HG03439 (cell line): ENCODE measurements around the gene MR1.
A peak's percentile ranks its signal among the peaks of the same experiment; 100 is the strongest.
"Not testable (repeated sequence)": the region's sequence is repeated elsewhere in the genome, so short reads cannot be mapped to it uniquely, and the experiment has no call there.

Source experiments
- ATAC-seq: cut with Tn5 transposase; IDR thresholded peaks from one replicate; pipeline ENCODE4 v1.9.1; 2021; ENCODE audit warnings: mild to moderate bottlenecking, moderate library complexity; ENCODE audit not compliant: unreplicated experiment

The MR1 gene

DNA sequence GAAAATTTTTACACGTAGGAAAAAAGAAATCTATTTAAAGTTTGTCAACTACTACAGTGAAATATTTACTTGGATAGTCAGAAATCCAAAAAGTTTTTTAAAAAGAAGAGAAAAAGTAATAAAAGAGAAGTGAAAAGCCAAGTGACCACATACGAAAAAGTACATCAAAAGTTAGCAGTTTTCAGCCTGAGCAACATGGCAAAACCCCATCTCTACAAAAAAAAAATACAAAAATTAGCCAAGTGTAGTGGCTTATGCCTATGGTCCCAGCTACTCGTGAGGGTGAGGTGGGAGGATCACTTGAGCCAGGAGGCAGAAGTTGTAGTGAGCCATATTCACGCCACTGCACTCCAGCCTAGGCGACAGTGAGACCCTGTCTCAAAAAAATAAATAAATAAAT, 5.2 kb upstream of the MR1 start:
- no peak for ATAC-seq

DNA sequence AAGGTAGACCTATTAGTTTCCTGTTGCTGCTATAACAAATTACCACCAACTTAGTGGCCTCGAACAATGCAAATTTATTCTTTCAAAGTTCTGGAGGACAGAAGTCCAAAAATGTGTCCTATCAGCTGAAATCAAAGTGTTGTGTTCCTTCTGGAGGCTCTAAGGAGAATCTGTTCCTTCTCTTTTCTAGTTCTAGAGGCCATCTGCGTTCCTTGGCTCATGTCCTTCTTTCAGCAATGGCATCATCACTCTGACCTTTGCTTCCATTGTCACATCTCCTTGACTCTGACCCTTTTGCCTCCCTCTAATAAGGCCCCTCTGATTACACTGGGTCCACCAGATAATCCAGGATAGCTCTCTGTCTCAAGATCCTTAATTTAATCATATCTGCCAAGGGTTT, 1.2 kb upstream of the MR1 start:
- ATAC-seq, result no peak

DNA sequence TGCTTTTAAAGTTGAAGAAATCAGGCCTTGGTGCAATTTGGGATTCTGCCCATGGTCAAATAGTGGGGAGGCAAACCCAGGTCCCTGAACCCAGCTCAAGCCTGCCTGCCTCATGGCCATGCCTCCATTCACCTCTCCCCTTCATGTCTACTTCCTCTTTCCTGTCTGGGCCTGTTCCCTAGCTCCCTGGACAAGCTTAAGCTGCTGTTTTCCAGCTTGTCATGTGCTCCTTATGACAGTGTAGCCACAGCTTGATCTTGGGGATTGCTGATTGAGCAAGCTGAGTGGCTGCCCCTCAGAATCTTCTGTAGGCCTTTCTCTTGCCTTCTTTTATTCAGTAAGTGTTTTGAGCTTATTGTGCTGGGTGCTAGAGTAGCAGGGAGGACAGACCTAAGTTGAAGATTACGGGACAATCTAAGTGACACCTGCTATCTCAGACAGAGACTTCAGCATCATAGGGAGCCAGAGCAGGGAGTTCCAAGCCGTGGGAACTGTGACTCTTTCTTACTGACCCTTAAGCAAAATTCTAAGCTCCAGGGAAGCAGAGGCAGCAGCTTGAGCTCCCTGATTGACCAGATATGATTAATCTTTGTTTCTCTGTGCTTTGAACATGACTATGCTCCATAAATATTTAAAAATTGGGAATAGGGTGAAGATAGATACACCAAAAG, 520 bp upstream of the MR1 start:
- peak; percentile 14 for ATAC-seq

DNA sequence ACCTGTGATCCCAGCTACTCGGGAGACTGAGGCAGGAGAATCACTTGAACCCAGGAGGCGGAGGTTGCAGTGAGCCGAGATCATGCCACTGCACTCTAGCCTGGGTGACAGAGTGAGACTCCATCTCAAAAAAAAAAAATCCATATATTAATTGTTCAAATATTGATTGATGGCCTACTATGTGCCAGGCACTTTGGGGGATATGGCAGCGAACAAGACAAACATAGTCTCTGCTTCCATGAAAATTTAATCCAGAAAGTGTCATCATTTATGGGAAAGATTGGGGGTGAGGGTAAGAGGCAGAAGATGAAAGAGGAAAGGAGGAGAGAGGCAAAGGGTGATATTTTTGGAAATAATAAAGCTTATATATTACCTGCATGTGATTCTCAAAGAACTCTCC, 1.4 kb downstream of the MR1 start:
- not testable (repeated sequence) for ATAC-seq

DNA sequence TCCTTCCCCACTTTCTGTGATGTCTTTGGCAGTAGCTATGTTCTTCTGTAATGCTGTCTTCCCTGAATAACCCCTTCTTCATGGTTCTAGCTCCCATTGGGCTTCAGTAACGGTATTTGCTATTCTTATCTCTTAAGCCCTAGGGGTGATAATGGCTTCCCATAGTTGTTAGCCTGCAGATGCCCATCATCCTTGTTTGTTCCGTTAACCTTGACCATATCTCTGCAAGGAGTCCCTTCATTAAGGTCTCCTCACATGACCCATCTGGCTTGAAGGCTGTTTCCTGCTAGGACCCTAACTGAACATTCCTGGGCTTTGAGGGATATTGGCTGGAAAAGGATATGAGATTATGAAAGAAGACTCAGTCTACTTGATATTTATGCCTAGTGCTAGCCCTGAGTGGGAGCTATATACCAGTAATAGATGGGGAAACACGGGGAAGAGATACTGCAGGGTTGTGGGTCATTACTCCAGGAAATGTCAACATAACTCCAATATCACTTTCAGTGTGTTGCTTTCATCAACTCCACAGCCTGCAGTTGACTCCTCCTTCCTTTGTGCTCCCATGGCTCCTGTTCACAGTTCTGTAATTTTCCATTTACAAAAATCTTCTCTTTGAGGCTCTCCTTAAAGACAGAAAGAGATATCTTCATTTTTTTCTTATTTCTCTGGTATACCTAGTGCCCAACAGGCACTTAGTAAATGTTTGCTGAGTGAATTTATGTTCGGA, 2.5 kb downstream of the MR1 start:
- ATAC-seq, result no peak

DNA sequence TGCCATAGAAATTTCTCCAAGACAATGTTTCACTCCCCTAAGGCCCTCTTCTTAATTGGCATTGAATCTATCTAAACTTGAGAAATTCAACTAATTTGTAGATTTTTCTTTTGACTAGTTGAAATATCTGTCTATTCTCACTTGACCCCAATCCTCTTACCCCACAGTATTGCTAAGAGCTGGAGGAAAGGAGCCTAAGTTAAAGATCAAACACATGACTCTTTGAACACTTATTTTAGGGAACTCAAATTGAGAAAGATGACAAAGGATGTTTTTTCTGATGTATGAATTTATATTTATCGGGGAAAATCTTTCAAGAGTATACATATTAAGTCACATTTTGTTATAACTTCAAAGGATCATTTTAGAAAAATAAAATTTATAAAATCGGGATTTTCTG, 3.6 kb downstream of the MR1 start:
- ATAC-seq, result no peak

DNA sequence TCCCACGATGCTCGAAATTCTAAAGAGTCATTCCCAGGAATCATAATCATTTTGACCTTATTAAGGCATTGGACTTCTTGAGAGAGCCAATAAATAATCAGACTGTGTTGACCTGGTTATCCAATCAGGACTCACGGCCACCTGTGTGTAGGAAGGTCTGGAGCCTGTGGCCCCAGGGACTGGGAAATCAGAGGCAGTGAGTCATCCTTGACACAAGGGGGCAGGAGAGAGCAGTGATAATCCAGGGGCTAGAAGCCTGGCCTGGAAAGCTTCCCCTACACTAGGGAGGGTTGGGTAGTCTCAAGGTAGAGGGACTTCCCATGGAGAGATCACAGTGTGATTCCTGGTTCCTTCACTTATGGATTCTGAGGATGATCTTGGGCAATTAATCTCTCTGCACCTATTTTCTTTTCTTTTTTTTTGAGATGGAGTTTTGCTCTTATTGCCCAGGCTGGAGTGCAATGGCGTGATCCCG, 4.7 kb downstream of the MR1 start:
- peak; percentile 49 for ATAC-seq

DNA sequence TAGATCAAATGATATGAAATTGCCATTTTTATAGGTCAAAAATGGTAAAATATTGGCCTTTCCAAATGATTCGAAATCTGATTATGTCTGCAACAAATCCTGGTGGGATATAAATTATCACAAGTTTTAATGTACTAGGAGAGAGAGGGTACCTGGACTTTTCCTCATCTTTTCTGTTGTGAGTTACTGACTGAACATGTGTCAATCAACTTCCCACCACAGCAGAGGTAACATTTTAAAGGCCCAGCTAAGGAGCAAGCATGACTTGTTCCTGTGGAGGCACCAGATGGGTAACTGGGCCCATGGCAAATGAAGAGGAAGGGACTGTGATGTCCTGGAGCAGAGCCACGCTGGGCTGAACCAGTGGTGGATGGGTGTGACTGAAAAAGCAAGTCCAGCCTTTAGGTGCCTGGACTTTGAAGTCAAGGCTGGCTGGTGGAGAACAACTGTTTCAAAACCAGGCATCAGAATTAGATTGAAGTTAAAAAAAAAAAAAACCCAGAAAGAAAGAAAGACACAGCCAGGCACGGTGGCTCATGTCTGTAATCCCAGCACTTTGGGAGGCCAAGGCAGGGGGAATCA, 6.6 kb downstream of the MR1 start:
- ATAC-seq, result no peak

DNA sequence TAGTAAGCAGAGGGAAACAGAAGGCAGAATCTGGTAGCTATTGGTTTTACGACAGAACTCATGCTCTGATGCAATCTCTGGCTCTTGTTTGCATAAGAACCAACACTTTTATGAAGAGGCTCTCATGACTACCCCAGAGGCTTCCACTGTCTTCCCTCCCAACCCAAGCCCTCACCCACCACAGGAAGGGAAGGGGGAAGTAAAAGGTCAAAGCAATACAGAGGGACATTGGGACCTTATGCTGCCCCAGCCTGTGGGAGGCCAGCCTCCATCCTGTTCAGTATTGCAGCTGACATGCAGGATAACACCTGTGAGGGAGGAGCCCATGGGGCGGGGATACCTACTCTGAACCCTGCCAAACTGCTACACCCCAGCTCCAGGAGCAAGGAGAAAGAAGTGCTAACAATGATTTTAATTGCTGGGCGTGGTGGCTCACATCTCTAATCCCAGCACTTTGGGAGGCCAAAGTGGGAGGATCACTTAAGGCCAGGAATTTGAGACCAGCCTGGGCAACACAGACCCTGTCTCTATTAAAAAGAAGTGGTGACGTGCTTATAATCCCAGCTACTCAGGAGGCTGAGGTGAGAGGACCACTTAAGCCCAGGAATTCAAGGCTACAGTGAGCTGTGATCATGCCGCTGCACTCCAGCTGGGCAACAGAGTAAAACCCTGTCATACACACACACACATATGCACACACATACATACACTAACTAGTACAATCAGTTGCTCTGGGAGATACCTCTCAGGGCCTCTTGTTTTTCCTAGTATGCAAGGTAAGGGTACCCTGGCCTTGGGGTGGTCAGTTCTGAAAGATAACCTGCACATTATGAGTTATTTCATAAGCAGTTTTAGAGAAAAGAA, 9.5 kb downstream of the MR1 start:
- no peak for ATAC-seq

DNA sequence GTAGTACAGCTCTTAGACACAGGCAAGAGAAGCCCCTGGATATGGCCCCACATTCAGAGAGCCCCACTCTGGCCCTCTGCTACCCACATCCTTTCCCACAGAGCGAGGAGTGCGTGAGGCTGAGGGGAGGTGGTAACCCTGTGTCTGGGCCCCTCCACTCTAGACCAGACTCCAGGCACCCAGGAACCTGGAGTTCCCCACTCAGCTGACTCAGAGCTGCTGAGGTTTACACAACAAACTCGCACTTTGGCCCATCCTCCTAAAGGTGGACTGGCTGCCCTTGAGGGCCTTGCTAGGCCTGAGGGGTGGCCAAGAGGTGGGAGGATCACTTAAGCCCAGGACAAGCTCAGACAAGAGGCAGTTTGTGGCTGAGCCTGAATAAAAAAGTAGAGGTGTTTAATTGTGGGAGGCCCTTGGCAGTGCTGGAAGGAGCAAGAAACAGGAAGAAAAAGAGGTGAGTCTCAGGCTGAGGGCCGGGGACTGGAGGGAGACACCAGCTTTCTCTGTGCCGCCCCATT, 10.7 kb downstream of the MR1 start:
- peak; percentile 86 for ATAC-seq

DNA sequence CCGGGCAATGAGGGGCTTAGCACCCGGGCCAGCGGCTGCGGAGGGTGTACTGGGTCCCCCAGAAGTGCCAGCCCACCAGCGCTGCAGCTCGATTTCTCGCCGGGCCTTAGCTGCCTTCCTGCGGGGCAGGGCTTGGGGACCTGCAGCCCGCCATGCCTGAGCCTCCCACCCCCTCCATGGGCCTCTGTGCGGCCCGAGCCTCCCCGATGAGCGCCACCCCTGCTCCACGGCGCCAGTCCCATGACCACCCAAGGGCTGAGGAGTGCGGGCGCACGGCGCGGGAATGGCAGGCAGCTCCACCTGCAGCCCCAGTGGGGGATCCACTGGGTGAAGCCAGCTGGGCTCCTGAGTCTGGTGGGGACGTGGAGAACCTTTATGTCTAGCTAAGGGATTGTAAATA, 12.2 kb downstream of the MR1 start:
- ATAC-seq, result not testable (repeated sequence)

DNA sequence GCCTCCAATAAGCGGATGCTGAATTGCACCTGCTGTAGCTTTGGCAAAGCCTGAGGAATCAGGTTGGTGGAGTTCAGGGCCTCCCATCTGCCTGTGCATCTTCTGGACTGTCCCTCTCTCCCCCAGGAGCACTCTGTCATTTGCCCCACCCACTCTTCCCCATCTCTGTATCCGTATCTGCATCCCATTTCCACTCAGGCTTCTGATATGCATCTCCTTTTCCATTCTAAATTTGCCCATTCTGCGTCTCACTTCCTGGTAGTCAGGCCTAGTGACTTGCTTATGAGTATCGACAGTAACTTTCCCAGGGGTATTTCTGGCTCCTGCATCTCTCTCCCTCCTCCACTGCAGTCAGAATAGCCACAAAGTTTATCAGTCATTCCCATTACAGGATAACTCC, 15.6 kb downstream of the MR1 start:
- ATAC-seq, result no peak

DNA sequence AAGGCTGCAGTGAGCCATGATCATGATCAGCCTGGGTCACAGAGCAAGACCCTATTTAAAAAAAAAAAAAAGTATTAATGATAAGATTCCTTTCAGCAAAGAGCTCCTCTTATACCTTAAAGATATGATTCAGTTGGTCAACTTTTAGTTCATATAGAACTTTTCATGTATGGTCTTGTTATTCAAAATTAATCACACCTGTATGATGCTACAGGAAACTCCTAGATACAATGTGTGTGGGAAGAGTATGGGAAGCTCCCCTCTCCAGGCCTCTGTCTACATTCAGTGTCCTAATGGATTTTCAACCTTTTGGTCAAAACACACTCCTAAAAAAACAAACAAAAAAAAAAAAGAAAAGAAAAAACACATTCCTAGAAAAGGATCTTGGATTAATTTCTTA, 17.1 kb downstream of the MR1 start:
- no peak for ATAC-seq

DNA sequence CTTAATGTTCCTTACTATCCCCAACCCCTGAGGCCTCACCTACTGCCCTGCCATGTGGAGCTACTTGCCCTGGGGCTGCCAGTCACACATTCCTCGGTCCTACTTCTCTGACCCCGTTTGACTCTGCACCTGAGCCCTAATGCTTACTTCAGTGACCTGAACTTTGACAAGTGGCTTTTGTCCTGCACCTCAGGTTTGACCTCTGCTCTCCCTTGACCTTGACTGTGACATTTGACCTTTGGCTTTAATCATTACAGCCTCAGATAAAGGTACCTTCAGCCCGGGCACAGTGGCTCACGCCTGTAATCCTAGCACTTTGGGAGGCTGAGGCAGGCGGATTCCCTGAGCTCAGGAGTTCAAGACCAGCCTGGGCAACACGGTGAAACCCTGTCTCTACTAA, 22.8 kb downstream of the MR1 start:
- ATAC-seq, result no peak

DNA sequence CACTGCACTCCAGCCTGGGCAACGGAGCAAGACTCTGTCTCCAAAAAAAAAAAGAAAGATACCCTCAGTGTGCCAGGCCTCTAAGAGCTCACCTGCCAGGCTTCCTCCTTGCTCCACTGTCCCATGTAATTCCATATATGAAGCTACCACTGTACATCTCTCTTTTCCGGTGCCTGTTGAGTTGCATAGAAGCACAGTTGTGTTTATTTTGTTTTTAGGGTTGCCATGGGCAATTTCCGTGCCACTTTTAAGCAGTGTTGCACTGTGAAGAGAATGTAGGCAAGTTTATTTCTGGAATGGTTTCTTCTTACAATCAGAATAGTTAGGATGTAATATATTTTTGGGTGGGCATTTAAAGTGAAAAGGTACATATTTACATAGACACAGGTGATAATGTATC, 23.3 kb downstream of the MR1 start:
- ATAC-seq, result no peak

DNA sequence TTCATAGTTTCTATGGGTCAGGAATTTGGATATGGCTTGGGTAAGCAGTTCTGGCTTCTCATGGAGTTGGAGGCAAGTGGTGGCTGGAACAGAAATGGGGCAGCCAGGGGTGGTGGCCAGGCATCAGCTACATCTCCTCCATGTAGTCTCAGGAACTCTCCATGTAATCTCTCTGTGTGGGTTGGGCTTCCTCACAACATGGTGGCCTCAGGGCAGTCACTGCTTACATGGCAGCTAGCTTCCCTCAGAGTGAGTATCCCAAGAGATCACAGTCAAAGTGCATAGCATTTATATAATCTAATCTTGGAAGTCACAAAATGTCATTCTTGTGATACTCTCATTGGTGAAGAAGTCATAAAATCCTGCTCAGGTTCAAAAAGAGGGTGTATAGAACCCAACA, 25.7 kb downstream of the MR1 start:
- ATAC-seq, result no peak

DNA sequence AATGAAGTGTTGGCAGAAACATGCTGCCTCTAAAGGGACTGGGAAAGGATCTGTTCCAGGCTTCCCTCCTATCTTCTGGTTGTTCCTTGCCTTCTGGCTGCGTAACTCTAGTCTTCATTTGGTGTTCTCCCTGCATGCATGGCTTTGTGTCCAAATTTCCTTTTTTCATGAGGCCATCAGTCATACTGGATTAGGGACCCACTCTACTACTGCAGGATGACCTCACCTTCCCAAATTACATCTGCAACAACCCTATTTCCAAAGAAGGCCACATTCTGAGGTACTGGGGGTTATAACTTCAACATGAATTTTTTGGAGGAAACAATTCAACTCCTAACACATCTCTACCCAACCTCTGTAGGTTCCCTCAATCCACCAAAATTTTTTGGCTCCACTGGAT, 26.3 kb downstream of the MR1 start:
- ATAC-seq, result no peak

DNA sequence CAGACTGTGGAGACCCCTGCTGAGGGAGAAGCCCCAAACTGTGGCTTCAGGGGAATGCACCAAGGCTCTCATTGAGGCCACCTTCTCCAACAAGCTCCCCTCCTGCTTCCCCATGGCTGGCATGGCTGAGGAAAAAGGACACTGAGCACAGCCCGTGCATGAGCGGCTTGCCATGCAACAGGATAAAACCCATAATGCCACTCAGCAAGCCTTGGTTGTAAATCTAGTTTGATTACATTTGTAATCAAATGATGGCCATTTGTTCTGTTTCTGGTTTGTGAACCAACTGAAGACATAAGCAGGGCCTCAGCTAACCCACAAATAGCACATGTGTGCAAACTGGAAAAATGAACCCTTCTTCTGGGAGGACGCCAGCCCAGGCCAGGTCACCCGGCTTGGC, 27.2 kb downstream of the MR1 start:
- not testable (repeated sequence) for ATAC-seq

DNA sequence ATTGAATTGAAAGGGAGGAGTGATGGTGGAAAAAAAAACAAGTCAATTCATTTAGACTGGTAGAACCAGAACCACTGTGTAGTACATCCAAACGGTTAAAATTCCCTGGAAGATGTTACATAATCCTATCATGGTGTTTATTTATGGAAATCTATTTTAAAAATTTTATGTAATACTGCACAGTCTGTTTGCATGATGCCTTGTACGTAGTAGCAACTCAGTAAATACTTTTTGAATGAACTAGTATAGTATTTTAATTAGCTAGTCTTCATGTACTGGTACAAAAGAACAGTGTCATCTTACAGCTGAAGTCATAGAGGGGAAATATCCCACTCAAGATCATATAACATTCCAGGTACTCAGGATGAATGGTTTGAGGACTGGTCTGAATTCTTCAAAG, 27.7 kb downstream of the MR1 start:
- no peak for ATAC-seq

DNA sequence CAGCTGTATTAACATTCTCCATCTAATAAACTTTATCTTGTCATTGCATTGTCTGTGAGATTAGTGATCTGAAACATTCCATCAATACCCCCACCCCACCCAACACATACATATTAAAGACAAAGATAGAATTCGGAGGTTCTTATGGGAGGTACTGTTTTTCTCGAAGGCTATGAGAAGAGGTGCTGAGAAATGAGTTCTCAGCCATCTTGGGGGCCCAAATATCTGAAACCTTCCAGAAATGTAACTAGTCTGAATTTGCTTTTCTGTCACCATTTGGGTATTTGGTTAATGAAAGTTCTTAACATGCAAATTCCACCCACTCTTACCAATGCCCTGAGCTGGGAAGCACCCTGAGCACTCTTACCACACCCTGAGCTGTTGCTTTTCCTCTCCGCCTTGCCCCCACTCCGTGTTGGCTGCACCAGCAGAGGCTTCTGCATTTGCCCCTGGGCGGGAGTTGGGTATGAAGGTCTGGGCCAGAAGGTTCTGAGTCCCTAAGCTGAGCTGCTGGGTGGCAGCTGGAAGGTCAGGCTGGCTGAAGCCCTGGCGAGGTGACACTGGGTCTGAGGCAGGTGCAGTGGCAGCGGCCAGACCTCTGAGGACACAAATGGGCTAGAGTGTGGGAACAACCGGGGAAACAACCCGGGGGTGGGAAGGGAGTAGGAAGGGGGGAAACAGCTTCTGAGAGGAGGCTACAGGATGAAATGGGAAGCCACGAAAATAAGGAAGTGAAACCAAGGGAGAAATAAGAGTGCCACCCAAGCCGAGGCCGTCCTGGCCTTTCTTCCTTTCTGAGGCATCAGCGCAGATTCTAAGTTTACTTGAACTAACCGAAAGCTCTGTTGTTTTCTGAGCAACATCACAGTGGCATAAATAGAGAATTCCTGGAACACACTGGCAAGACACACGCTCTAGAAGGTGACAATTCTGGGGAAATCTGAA, 28.4 kb downstream of the MR1 start:
- peak; percentile 90 for ATAC-seq
